ENCODE results near the gene AK8. TPM values are rescaled to one million over a fixed set of nuclear protein-coding genes. Genes with fewer than 3 reads are reported as not detected.

The AK8 gene, protein sequence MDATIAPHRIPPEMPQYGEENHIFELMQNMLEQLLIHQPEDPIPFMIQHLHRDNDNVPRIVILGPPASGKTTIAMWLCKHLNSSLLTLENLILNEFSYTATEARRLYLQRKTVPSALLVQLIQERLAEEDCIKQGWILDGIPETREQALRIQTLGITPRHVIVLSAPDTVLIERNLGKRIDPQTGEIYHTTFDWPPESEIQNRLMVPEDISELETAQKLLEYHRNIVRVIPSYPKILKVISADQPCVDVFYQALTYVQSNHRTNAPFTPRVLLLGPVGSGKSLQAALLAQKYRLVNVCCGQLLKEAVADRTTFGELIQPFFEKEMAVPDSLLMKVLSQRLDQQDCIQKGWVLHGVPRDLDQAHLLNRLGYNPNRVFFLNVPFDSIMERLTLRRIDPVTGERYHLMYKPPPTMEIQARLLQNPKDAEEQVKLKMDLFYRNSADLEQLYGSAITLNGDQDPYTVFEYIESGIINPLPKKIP
- 0.15 and 1.9 TPM in 2 replicates for total RNA-seq (2014; rRNA removed; shearing (Covaris generic); ENCODE audit: low replicate concordance)

GRCh38 chr9:132877824-132878694 is at the start of gene AK8:
TSS of gene AK8 (minus strand) at chr9:132878284. CDS start at chr9:132878255, 29 bp downstream.
- Histone ChIP-seq H3K4me3 (peak within 1 kb of the TSS; percentile 98), H3K36me3 (no peaks in the 10 kb centered on the region), H3K9me3 (no peaks in the 10 kb centered on the region), H3K27me3 (no peaks in the 10 kb centered on the region)
- peak; percentile 72 for DNase-seq

DNA sequence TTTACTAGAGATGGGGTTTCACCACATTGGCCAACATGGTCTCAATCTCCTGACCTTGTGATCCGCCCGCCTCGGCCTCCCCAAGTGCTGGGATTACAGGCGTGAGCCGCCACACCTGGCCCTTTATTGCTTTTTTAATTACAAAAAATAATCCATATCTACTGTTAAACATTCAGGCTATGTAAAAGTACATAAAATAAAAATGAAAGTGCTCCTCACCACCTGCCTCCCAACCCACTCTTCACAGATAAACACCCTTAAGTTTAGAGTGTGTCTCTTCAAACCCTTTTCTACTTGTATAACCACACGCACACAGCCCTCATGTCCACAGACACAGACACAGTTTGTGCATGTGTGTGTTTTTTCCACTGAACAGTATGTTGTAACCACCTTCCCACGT is 49.6 kb upstream of the AK8 start:
- no peaks in the 10 kb centered on the region for H3K9me3 ChIP-seq
- H3K36me3 ChIP-seq, result peaks cover 40% of the 10 kb centered on the region
- no peak for DNase-seq
- H3K27me3 ChIP-seq, result no peaks in the 10 kb centered on the region
- H3K4me3 ChIP-seq, result no peak overlapping the region

DNA sequence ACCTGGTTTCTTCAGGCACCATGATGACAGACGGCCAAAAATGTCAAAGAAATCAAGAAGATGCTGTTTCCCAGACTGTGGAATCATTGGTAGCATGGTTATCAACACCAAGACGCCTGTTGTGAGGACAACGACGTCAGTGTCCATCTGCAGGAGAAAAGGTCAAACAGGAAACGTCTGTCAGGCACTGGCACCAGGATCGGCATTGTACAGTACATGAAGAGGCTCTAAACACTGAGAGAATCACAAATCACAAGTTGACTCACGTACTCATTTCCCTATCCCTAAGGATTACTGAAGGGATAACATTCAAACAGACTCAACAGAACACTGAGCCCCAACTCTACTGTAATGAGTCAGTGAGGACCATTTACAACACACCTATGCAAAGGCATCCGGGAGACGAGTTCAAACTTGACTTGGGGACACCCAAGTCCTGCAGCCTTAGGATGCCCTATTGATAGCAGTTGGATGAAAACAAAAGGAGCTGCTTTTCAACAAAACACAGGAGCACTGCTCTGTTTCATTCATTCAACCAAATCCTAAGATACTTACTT is 45.3 kb upstream of the AK8 start:
- Histone ChIP-seq H3K36me3 (peaks cover 62% of the 10 kb centered on the region), H3K27me3 (no peaks in the 10 kb centered on the region), H3K9me3 (no peaks in the 10 kb centered on the region), H3K4me3 (no peak overlapping the region)
- no peak for DNase-seq

DNA sequence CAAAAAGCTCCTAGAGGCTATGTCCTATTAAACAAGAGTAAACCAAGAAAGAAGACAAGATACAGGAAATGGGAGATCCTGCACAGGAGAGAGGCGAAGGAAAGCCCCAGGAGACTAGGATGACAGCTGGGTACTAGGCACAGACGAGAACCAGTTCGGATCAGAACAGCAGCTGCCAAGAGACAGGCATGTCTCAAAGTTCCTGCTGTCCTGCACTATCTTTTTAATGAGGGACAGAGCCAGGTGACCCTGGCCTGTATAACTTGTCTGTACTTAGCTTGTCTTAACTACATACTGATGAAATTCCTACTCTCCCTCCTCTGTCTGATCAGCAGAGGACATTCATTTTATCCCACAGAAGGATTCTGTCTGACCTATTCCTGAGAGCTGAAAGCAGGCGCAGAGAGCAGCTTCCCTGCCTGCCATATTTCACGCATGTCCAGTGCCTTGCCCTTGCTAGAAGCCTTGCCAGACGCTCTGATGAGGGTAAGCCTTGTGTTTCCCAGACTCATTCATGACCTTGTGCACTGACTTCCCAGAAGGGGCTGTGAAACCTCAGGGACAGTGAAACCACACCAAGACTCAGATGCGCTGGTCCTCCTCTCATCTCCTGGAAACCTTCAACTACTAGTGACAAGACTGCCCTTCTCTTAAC is 41.7 kb upstream of the AK8 start:
- H3K36me3 ChIP-seq, result peaks cover 48% of the 10 kb centered on the region
- no peak for DNase-seq

DNA sequence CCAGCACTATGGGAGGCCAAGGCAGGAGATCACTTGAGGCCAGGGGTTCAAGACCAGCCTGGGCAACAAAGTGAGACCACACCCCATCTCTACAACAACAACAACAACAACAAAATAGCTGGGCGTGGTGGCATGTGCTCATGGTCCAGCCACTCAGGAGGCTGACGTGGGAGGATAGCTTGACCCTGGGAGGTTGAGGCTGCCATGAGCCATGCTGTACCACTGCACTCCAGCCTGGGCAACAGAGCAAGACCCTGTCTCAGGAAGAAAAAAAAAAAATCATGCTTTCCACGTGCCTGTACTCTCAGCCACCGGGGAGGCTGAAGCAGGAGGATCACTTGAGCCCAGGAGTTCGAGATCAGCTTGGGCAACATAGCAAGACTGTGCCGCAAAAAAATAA is 36.8 kb upstream of the AK8 start:
- Histone ChIP-seq H3K36me3 (peaks cover 25% of the 10 kb centered on the region), H3K4me3 (no peak overlapping the region), H3K9me3 (no peaks in the 10 kb centered on the region), H3K27me3 (no peaks in the 10 kb centered on the region)
- DNase-seq, result no peak

More for the DNA sequence above, 41.7 kb upstream of the AK8 start:
- Histone ChIP-seq H3K4me3 (no peak overlapping the region), H3K9me3 (no peaks in the 10 kb centered on the region), H3K27me3 (no peaks in the 10 kb centered on the region)

DNA sequence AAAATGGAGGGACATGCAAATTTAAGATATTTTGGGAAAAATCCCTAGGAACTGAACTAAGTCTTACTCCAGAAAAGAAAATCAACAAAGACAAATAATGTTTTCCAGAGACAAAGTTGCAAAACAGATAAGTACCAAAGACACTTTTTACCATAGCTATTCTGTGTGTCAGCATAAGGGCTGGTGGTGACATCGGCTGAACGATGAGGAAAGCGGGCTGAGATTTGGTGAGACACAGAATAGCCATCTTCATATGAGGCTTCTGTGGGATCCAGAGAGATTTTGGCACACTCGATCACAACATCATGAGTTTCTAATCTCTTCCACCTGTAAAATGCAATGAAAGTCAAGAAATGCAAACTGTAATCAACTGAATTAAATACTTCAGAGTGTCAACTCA is 34.0 kb upstream of the AK8 start:
- peaks cover 18% of the 10 kb centered on the region for H3K36me3 ChIP-seq
- no peak overlapping the region for H3K4me3 ChIP-seq
- H3K27me3 ChIP-seq, result no peaks in the 10 kb centered on the region
- no peaks in the 10 kb centered on the region for H3K9me3 ChIP-seq
- no peak for DNase-seq

DNA sequence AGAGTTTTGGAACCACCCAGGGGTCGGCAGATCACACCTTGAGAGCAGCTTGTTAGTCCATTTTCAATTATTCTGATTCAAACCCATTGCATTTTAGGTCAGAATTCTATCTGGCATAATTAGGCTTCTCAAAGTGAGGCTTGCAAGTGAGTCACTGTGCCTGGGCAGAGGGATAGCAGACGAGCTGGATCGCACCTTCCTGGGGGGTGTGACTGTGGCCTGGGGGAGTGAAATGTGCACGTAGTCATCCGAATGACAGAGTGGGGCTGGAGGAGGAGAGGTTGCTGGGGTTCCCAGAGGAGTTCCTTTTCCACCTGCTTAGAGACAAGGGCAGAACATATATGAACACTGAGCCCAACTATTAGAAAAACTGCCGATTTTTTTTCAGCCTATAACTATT is 32.3 kb upstream of the AK8 start:
- DNase-seq, result no peak
- peaks cover 17% of the 10 kb centered on the region for H3K36me3 ChIP-seq
- no peaks in the 10 kb centered on the region for H3K9me3 ChIP-seq
- no peak overlapping the region for H3K4me3 ChIP-seq
- H3K27me3 ChIP-seq, result no peaks in the 10 kb centered on the region

- H3K36me3 ChIP-seq, result peaks cover 19% of the 10 kb centered on the region
- no peak overlapping the region for H3K4me3 ChIP-seq
- H3K9me3 ChIP-seq, result no peaks in the 10 kb centered on the region
- H3K27me3 ChIP-seq, result no peaks in the 10 kb centered on the region
- no peak for DNase-seq
Observed at GRCh38 chr9:132909311-132909710, 31.2 kb upstream of the AK8 start.

- Histone ChIP-seq H3K4me3 (no peak overlapping the region), H3K36me3 (peaks cover 20% of the 10 kb centered on the region), H3K27me3 (no peaks in the 10 kb centered on the region), H3K9me3 (no peaks in the 10 kb centered on the region)
- no peak for DNase-seq
Observed at GRCh38 chr9:132908635-132909034, 30.6 kb upstream of the AK8 start.

GRCh38 chr9:132905726-132906125 is 27.6 kb upstream of the AK8 start:
- DNase-seq, result no peak
- Histone ChIP-seq H3K9me3 (no peaks in the 10 kb centered on the region), H3K36me3 (peaks cover 34% of the 10 kb centered on the region), H3K27me3 (no peaks in the 10 kb centered on the region), H3K4me3 (no peak overlapping the region)

- Histone ChIP-seq H3K4me3 (no peak overlapping the region), H3K36me3 (peaks cover 38% of the 10 kb centered on the region), H3K9me3 (no peaks in the 10 kb centered on the region), H3K27me3 (no peaks in the 10 kb centered on the region)
- no peak for DNase-seq
Observed at GRCh38 chr9:132903574-132904492, 25.7 kb upstream of the AK8 start.

- peak; percentile 59 for DNase-seq
- peaks cover 45% of the 10 kb centered on the region for H3K36me3 ChIP-seq
Observed at GRCh38 chr9:132901858-132902831, 24.1 kb upstream of the AK8 start.

GRCh38 chr9:132898051-132898450 is 20.0 kb upstream of the AK8 start:
- Histone ChIP-seq H3K27me3 (no peaks in the 10 kb centered on the region), H3K4me3 (no peak overlapping the region), H3K9me3 (no peaks in the 10 kb centered on the region), H3K36me3 (peaks cover 55% of the 10 kb centered on the region)
- DNase-seq, result no peak

More at GRCh38 chr9:132901858-132902831, 24.1 kb upstream of the AK8 start:
- no peaks in the 10 kb centered on the region for H3K9me3 ChIP-seq
- H3K4me3 ChIP-seq, result no peak overlapping the region
- H3K27me3 ChIP-seq, result no peaks in the 10 kb centered on the region

DNA sequence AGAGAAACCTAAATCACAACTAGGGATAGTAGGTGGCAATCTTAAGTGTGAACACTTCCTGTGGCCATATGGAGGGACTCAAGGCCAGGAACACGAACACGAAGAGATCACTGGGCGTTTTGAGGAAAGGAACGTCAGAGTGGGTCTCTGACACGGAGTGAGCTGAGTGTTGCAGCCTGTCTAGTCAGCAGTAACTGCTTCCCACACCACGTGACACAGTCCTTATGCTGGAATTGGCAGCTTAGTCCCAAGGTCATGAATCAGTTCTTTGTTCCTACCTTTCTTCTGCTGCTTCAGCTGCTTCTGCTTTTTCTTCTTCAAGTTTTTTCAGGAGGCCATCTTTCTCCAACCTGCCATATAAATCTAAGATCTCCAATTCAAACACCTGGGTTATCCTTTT is 18.8 kb upstream of the AK8 start:
- no peaks in the 10 kb centered on the region for H3K27me3 ChIP-seq
- no peak overlapping the region for H3K4me3 ChIP-seq
- H3K9me3 ChIP-seq, result no peaks in the 10 kb centered on the region
- DNase-seq, result no peak
- peaks cover 46% of the 10 kb centered on the region for H3K36me3 ChIP-seq

- peaks cover 40% of the 10 kb centered on the region for H3K36me3 ChIP-seq
- no peak for DNase-seq
- H3K9me3 ChIP-seq, result no peaks in the 10 kb centered on the region
- no peaks in the 10 kb centered on the region for H3K27me3 ChIP-seq
- no peak overlapping the region for H3K4me3 ChIP-seq
Observed at GRCh38 chr9:132896264-132896663, 18.2 kb upstream of the AK8 start.

Data from MG63 (cell line).